ENCODE measurements around the gene PARD6G.

Gene PARD6G

GRCh38 chr18:80190311-80190710 is 57.0 kb downstream of the PARD6G start:
- no peak for DNase-seq (ENCODE audit: low read depth)

GRCh38 chr18:80189531-80189865 is 57.8 kb downstream of the PARD6G start:
- no peak for DNase-seq (ENCODE audit: low read depth)

GRCh38 chr18:80188643-80189530 is 58.4 kb downstream of the PARD6G start:
- DNase-seq (ENCODE audit: low read depth): no peak

DNA sequence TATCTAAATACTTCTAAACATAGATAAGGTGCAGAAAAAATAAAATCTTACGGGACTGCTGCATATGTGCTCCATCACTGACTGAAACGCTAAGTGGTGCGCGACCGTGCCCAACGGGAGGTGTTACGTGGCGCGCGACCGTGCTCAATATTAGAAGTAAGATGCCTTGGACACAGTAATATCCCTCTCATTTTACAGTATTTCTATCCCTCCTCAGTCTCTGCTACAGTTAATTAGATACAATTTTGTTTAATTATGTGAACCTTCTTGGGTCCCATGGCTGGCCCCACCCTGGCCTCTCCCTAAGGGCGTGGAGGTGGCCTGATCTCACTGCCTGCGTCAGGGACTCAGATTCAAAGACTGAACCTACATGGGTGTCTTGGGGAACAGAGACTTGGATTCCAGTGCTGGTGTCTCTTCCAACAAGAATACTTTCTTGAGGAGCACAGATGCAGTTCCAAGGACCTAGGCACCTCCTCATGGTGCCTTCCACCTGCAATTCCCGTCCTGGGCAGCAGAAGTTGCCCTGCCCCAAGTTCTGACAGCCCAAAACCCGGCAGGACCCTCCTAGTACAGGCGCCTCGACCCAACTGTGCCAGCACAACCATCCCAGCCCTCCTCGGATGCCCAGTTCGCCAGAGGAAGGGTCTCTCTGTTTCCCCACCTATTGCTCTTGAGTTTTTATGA is 59.2 kb downstream of the PARD6G start:
- DNase-seq (ENCODE audit: low read depth): no peak

GRCh38 chr18:80185545-80185944 is 61.8 kb downstream of the PARD6G start:
- DNase-seq (ENCODE audit: low read depth): no peak

DNA sequence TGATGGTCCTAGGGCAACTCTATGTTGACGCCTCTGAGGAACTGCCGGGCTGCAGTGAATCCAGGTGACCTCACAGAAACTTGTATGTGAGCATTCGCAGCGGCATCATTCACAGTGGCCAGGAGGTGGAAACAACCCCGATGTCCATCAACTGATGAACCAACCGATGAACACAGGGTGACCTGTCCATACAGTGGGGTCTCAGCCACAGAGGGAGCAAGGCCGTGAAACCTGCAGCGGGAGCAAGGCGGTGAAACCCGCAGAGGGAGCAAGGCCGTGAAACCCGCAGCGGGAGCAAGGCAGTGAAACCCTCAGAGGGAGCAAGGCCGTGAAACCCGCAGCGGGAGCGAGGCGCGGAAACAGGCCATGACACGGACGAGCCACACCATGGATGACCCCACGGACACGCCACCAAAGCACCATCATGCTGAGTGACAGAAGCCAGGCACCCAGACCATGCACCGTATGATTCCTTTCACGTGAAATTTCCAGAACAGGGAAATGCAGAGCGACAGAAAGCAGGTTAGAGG is 63.0 kb downstream of the PARD6G start:
- no peak for DNase-seq (ENCODE audit: low read depth)

DNA sequence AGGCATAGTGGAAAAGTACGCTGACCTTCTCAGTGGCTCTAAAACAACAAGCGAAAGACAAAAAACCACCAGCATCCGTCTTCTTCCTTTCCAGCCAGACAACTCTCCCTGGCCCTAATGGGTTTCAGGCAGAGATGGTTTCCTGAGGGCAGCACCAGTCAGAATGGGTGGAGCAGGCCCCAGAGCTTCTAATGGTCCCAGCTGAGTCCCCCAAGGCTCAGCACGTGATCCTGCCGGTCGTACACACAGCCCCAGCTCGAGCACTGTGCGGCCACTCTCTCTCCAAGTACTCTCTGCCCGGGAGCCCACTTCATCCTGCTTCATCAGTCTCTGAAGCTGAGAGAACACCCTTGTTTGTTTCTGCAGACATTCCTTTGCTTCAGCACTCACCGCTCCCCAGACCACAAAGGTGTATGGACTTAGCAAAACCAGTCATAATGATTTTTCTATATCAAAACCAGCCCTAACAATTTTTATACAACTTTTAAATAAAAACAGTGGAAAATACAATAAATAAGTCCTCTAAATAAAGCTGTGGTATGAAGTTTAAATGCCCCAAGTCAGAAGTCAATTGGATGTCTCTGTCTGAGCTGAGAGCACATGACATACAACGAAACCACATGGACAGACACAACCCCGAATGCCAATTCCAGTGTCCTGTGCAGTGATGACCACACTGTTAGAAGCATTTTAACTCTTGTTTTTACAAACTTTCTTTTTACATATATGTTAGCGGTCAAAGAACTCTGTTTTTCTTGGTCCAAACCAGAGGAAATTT is 63.9 kb downstream of the PARD6G start:
- DNase-seq (ENCODE audit: low read depth): no peak

GRCh38 chr18:80182855-80183254 is 64.5 kb downstream of the PARD6G start:
- DNase-seq (ENCODE audit: low read depth): no peak

- no peak for DNase-seq (ENCODE audit: low read depth)
These were observed 65.5 kb downstream of the PARD6G start for GRCh38 chr18:80181642-80182461.

DNA sequence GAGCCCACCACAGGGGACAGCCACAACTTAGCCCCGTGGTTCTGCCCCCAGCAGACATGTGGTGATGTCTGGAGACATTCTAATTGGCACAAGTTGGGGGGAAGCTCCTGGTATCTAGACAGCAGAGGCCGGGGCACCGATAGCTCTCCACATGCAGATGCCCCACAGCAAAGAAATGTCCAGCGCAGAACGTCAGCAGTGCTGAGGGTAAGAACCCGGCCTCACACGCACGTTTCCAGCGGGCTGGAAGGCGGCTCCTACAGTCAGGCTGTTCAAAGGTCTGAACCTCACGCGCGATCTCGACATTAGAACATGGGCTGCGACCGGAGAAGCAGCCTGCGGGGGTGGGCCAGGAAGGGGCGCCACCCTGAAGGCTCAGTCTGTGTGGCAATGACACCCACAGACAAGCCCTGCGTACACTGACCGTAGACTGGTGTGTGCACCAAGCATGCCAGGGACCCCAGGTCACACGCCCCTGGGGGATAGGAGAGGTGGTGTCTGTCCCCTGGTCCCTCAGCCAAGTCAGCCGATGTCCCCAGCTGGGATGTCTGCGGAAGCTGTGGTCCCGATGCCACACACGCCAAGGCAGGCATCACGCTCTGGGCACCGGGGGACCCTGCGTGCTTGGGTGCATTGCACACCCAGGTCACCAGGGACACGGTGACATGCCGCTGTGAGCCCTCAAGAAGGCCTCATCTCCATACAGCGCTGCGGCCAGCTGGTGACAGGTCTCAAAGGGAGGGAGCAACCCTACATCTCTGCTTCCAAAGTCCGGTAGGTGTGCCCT is 66.3 kb downstream of the PARD6G start:
- DNase-seq (ENCODE audit: low read depth): no peak

GRCh38 chr18:80179857-80180558 is 67.3 kb downstream of the PARD6G start:
- DNase-seq (ENCODE audit: low read depth): no peak

GRCh38 chr18:80178935-80179818 is 68.1 kb downstream of the PARD6G start:
- DNase-seq (ENCODE audit: low read depth): no peak

DNA sequence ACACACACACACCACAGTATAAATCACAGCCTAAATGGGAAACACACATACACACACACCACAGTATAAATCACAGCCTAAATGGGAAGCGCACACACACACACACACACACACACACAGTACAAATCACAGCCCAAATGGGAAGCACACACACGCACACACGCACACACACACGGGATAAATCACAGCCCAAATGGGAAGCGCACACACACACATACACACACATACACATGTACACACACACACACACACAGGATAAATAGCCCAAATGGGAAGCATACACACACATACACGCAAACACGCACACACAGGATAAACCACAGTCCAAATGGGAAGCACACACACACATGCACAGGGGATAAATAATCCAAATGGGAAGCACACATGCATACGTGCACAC is 70.2 kb downstream of the PARD6G start:
- no peak for DNase-seq (ENCODE audit: low read depth)

DNA sequence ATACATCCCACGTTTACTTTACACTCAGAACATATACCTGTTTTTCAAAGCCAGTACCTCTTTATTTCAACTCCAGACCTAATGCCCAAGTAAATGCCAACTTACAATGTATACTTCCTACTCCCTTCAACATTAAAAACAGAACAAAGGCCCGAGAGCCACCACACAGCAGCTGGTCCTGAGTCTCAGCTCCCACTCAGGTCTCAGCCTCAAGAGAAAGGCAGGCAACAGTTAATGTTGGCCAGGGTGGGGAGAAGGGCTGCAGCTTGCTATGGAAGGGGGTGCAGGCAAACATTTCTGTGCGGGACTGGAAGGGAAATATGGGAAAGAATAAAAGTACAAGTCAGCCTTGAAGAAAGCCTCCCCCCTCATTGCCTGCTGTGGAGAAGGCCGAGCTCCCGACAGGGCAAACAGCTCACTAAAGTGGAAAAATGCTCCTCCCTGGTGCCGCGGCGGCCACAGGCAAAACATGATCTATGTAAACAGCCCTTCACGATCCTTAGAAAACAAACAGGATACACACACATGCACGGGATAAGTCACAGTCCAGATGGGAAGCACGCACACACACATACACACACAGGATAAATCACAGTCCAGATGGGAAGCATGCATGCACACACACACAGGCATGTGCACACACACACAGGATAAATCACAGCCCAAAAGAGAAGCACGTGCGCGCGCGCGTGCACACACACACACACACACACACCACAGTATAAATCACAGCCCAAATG is 70.8 kb downstream of the PARD6G start:
- DNase-seq (ENCODE audit: low read depth): no peak

GRCh38 chr18:80175451-80176204 is 71.7 kb downstream of the PARD6G start:
- no peak for DNase-seq (ENCODE audit: low read depth)

- no peak for DNase-seq (ENCODE audit: low read depth)
These were observed 74.3 kb downstream of the PARD6G start for GRCh38 chr18:80173060-80173459.

GRCh38 chr18:80172056-80172455 is 75.3 kb downstream of the PARD6G start:
- no peak for DNase-seq (ENCODE audit: low read depth)
